RWPE2 (cell line): Measurements from ENCODE around the gene TUBGCP3.

ENCODE experiments used
- ATAC-seq: fragments of 200-7000 bp; cut with Tn5 transposase; 3 replicates; pipeline ENCODE4 v1.9.1; 2021; ENCODE audit warnings: low read depth
- DNase-seq: peaks from one replicate; pipeline ENCODE4 v3.0.0-alpha.2; 2020; ENCODE audit warnings: low spot score
- H3K27ac ChIP-seq: fragments of 450-650 bp; 2 replicates; pipeline ENCODE4 v1.5.1; 2017; ENCODE audit warnings: mild to moderate bottlenecking; ENCODE audit not compliant: poor library complexity, severe bottlenecking
- H3K27me3 ChIP-seq: fragments of 250-450 bp; sonication (Bioruptor Pico); 2 replicates; pipeline ENCODE4 v1.5.1; 2021; ENCODE audit warnings: mild to moderate bottlenecking, moderate library complexity; ENCODE audit not compliant: insufficient read depth, poor library complexity, severe bottlenecking
- H3K36me3 ChIP-seq: fragments of 250-450 bp; sonication (Bioruptor Pico); 2 replicates; pipeline ENCODE4 v1.5.1; 2020; ENCODE audit warnings: low read depth, mild to moderate bottlenecking, moderate library complexity
- H3K4me1 ChIP-seq: fragments of 250-450 bp; sonication (Bioruptor Pico); 2 replicates; pipeline ENCODE4 v1.5.1; 2021; ENCODE audit warnings: mild to moderate bottlenecking, moderate library complexity; ENCODE audit not compliant: insufficient read depth, poor library complexity, severe bottlenecking
- H3K4me3 ChIP-seq: fragments of 250-450 bp; sonication (Bioruptor Pico); 2 replicates; pipeline ENCODE4 v1.5.1; 2021; ENCODE audit warnings: mild to moderate bottlenecking, moderate library complexity; ENCODE audit not compliant: severe bottlenecking
- H3K9me3 ChIP-seq: fragments of 250-450 bp; sonication (Bioruptor Pico); 2 replicates; pipeline ENCODE4 v1.5.1; 2021; ENCODE audit warnings: mild to moderate bottlenecking, moderate library complexity; ENCODE audit not compliant: severe bottlenecking
- TF ChIP-seq, protein P1 (sequence below): fragments of 450-650 bp; IDR thresholded peaks from one replicate; pipeline ENCODE4 v1.5.1; 2017; ENCODE audit warnings: mild to moderate bottlenecking, moderate library complexity; ENCODE audit not compliant: poor library complexity, severe bottlenecking

Gene TUBGCP3

DNA sequence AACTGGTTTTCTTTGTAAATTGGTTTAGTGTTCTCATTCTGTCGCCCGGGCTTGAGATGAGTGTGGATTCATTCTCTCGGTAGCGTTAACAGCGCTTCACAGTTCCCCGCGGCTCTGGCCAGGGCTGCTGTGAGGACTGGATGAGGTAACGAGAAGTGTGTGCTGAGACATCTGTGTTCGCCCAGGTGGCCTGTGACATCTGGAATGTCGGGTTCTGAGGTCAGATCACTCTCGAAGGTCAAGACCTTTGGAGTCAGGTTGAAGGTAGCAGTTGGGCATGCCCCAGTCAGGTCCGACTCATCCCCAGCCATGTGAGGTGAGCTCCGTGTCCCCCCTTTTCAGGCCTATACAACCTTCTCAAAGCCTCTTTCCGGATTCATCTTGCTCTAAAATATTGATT is 13.4 kb upstream of the TUBGCP3 start:
- H3K4me1 ChIP-seq = no peaks in the 10 kb centered on the region
- TF ChIP-seq, protein P1, sequence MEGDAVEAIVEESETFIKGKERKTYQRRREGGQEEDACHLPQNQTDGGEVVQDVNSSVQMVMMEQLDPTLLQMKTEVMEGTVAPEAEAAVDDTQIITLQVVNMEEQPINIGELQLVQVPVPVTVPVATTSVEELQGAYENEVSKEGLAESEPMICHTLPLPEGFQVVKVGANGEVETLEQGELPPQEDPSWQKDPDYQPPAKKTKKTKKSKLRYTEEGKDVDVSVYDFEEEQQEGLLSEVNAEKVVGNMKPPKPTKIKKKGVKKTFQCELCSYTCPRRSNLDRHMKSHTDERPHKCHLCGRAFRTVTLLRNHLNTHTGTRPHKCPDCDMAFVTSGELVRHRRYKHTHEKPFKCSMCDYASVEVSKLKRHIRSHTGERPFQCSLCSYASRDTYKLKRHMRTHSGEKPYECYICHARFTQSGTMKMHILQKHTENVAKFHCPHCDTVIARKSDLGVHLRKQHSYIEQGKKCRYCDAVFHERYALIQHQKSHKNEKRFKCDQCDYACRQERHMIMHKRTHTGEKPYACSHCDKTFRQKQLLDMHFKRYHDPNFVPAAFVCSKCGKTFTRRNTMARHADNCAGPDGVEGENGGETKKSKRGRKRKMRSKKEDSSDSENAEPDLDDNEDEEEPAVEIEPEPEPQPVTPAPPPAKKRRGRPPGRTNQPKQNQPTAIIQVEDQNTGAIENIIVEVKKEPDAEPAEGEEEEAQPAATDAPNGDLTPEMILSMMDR = no peak
- peaks cover 14% of the 10 kb centered on the region for H3K27me3 ChIP-seq
- no peak for ATAC-seq
- DNase-seq = no peak
- H3K4me3 ChIP-seq = no peak overlapping the region
- H3K36me3 ChIP-seq = no peaks in the 10 kb centered on the region
- no peaks in the 10 kb centered on the region for H3K9me3 ChIP-seq
- no peak overlapping the region for H3K27ac ChIP-seq

DNA sequence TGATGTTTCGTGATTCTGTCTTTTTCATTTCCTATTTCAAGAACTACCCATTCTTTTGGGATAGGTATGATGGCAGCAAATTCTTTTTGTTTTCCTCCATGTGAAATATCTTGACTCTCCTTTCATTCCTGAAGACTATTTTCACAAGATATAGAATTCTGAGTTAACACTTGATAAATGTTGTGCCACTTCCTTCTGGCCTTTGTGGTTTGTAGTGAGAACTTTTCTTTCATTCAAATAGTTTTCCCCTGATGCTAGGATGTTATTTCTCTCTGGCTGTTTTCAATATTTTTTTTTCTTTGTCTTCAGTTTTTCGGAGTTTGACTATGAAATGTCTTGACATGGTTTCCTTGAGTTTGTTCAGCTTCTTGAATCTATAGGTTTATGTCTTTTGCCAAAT is 8.3 kb upstream of the TUBGCP3 start:
- TF ChIP-seq, protein P1 = no peak
- Histone ChIP-seq H3K4me3 (no peak overlapping the region), H3K27me3 (peaks cover 10% of the 10 kb centered on the region), H3K4me1 (no peaks in the 10 kb centered on the region), H3K27ac (no peak overlapping the region), H3K9me3 (no peaks in the 10 kb centered on the region), H3K36me3 (no peaks in the 10 kb centered on the region)
- no peak for DNase-seq
- no peak for ATAC-seq

DNA sequence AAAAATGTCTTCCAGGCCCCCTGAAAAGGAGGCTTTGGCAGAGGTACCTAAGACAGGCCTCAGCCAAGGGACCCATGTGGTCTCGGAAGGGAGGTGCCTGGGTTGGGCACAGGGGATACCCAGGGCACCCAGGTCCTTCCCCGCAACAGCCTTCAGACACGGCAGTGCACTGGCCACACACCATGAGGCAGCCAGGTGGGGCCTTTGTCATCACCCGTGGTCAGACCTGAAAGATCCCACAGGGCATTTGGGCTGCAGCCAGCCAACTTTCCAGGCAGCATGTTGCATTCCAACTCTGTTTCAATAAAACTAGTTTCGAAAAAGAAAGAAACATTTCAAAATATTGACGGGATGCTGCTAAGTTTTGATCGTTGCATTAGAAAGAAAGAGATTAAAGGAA is 4.7 kb upstream of the TUBGCP3 start:
- TF ChIP-seq, protein P1 = no peak
- H3K4me3 ChIP-seq = no peak overlapping the region
- H3K27ac ChIP-seq = no peak overlapping the region
- no peaks in the 10 kb centered on the region for H3K36me3 ChIP-seq
- DNase-seq (no peak), ATAC-seq (no peak)
- no peaks in the 10 kb centered on the region for H3K4me1 ChIP-seq
- H3K9me3 ChIP-seq = no peaks in the 10 kb centered on the region
- H3K27me3 ChIP-seq = peaks cover 4% of the 10 kb centered on the region

DNA sequence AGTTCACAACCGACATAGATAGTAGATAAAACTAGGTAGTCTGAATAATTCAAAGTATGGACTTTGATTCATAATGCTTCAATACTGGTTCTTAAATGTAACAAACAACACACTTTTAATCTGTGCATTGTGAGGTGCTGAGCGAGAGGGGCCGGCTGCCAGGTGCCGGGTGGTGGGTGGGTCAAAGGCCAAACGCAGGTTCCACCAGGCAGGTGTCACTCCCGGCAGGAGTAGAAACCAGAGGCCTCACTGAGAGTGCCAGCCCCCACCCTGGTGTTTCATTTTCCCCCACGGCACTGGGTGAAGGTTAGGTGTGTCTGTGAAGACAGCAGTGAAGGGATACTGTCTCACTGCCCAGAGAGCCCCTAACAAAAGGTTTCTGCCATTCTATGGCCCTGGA is 4.2 kb upstream of the TUBGCP3 start:
- H3K4me3 ChIP-seq = no peak overlapping the region
- DNase-seq (no peak), ATAC-seq (no peak)
- no peaks in the 10 kb centered on the region for H3K9me3 ChIP-seq
- H3K36me3 ChIP-seq = no peaks in the 10 kb centered on the region
- no peaks in the 10 kb centered on the region for H3K4me1 ChIP-seq
- H3K27me3 ChIP-seq = peaks cover 2% of the 10 kb centered on the region
- no peak overlapping the region for H3K27ac ChIP-seq
- TF ChIP-seq, protein P1 = no peak

DNA sequence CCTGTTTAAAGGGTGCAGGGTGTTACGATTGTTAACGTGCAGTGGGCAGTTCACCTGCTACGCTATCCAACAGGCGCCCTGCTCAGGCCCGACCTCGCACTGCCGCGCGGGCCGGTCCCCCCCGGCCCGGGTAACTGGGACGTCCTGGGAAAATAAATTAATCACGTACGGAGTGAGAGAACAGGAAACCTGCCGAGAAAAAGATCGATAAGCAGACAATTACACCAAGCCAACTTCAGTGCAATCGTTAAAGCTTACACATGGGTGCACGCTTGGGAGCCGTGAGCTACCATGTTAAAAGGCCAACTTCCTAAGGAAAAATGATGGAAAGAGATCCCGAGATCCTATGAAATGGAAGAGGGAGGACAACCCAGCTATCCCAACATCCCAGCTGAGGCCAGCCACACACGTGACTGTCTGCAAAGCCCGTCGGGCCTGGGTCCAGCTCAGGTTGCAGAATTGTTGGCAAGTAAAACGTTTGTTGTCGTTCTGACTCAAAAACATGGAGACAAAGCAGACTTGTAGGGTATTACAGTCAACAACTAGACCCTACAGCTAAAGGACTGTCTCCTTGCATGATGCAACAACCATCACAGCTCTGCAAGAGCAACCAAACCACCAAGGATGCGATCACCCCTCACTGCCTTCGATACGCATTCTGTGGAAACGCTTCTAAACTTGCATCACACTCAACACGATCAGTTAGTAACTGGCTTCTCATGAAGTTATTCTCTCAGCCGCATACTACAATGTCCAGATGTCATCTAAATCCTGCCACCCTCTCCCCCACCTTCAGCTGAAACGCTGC is 741 bp upstream of the TUBGCP3 start:
- ATAC-seq = no peak
- DNase-seq = no peak

More for the DNA sequence above, 741 bp upstream of the TUBGCP3 start:
- H3K27ac ChIP-seq = peak overlapping the region; percentile 91
- H3K9me3 ChIP-seq = no peaks in the 10 kb centered on the region
- H3K4me1 ChIP-seq = peaks cover 6% of the 10 kb centered on the region
- no peaks in the 10 kb centered on the region for H3K27me3 ChIP-seq
- peaks cover 8% of the 10 kb centered on the region; the same call in 1 of the 2 replicates for H3K36me3 ChIP-seq
- TF ChIP-seq, protein P1 = no peak
- H3K4me3 ChIP-seq = peak overlapping the region; percentile 93
